Sigmoid colon (tissue), 7 donors: Measurements from ENCODE around the gene UBE2M. TPM values are rescaled to one million over a fixed set of nuclear protein-coding genes. Genes with fewer than 3 reads are reported as not detected.
A peak's percentile ranks its signal among the peaks of the same experiment; 100 is the strongest.

ENCODE experiments used
- DNase-seq: peaks from one replicate; pipeline ENCODE4 v3.0.0-alpha.2; 2019
- H3K27ac ChIP-seq, 4 donors: fragments of 200-600 bp; sonication (generic); one replicate each; pipeline ENCODE4 v1.5.1; 2016 to 2019; ENCODE audit warnings: mild to moderate bottlenecking in 1 of 4
- H3K27me3 ChIP-seq, 3 donors: fragments of 200-600 bp; sonication (generic); one replicate each; pipeline ENCODE4 v1.5.1; 2019; ENCODE audit warnings: mild to moderate bottlenecking in 1 of 3
- H3K36me3 ChIP-seq, 4 donors: fragments of 200-600 bp; sonication (generic); one replicate each; pipeline ENCODE4 v1.5.1; 2016 to 2019
- H3K4me1 ChIP-seq, 4 donors: fragments of 200-600 bp; sonication (generic); one replicate each; pipeline ENCODE4 v1.5.1; 2017 to 2019
- H3K4me3 ChIP-seq, 4 donors: fragments of 200-600 bp; sonication (generic); one replicate each; pipeline ENCODE4 v1.5.1; 2017 to 2019; ENCODE audit warnings: mild to moderate bottlenecking in 2 of 4, moderate library complexity in 1 of 4
- H3K9me3 ChIP-seq, 4 donors: fragments of 200-600 bp in 3 of 4; sonication (generic) in 3 of 4; one replicate each; pipeline versions ENCODE4 v1.5.1 to v1.6.1; 2013 to 2019
- EP300 ChIP-seq, 4 donors: sonication (generic); formaldehyde crosslinking; IDR thresholded peaks; one replicate each; pipeline ENCODE4 v1.6.1; 2017; ENCODE audit warnings: antibody characterized with exemption in 4 of 4
- POLR2A ChIP-seq, 2 donors: fragments of 450-650 bp; IDR thresholded peaks; one replicate each; pipeline ENCODE4 v1.6.1; 2016; ENCODE audit warnings: antibody characterized with exemption in 2 of 2, mild to moderate bottlenecking in 2 of 2, moderate library complexity in 2 of 2
- POLR2AphosphoS5 ChIP-seq, 4 donors: sonication (generic); formaldehyde crosslinking; IDR thresholded peaks; one replicate each; pipeline ENCODE4 v1.6.1; 2017; ENCODE audit warnings: antibody characterized with exemption in 4 of 4
- WGBS, 2 donors: extraction: QIAGEN DNeasy Blood & Tissue Kit; methylation state at CpG; one replicate each; pipeline ENCODE4 v1.1.7; 2013; 5-methylcytosine and 5-hydroxymethylcytosine counted together
- intact Hi-C: fragments of 100-400 bp; cut with DNase I; formaldehyde crosslinking; loops from one replicate; pipeline ENCODE4 v1.15.1; 2023
- polyA plus RNA-seq, 3 donors: library from polyadenylated mRNA; stranded (reverse); fragments of 200-250 nt; gene quantifications; one replicate each; pipeline ENCODE4 v1.2.3, GENCODE V29; 2013
- total RNA-seq, 4 donors: library from RNA; depleted of rRNA; stranded (reverse); fragments of >200 nt; gene quantifications; one replicate each; pipeline ENCODE4 v1.1.0, GENCODE V29; 2016
- TF ChIP-seq, protein P1 (sequence below), 4 experiments: fragments of 450-650 bp in 3 of 4; fragments of 200-600 bp in 1 of 4; IDR thresholded peaks; one replicate each; pipeline ENCODE4 v1.5.1; 2016 to 2019; ENCODE audit warnings: antibody characterized with exemption in 4 of 4, mild to moderate bottlenecking in 3 of 4, moderate library complexity in 2 of 4
- donor health status: healthy with polysubstance abuse.
- donor health status: Bipolar disorder and iron deficiency.
- donor health status: healthy.

The UBE2M gene
- total and polyA plus RNA-seq, 7 donors = 22.4 to 58.5 (median 37.5) TPM

DNA sequence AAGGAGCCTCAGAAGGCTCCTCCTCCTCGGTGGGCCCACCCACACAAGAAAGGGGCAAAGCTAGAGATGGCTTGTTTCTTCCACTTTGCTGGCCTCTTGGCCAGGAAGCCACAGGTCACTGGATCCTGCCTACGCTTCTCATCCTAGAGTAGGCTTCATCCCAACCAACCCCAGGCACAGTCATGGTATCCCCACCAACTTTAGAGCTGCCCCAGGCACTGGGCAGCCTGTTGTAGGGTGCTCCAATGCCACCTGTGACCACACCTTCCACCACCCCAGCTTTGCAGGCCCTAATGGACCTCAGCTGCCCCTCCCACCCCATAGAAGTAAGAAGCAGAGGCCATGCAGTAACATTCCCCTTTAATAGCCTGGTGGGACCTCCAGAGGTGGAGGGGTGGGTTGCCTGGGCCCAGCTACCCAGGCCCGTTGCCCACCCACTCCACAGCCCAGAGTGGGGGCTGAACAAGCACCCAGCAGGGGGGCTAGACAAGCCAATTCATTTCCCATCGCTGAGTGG, 3.0 kb downstream of the UBE2M start:
- no peaks in the 10 kb centered on the region for H3K27me3 ChIP-seq
- peak; percentile 66 for DNase-seq
- TF ChIP-seq EP300 (IDR thresholded peaks at IDR 0.05) (no peak), POLR2A (IDR thresholded peaks at IDR 0.05) (no peak), POLR2AphosphoS5 (IDR thresholded peaks at IDR 0.05) (no peak)
- TF ChIP-seq, protein P1, sequence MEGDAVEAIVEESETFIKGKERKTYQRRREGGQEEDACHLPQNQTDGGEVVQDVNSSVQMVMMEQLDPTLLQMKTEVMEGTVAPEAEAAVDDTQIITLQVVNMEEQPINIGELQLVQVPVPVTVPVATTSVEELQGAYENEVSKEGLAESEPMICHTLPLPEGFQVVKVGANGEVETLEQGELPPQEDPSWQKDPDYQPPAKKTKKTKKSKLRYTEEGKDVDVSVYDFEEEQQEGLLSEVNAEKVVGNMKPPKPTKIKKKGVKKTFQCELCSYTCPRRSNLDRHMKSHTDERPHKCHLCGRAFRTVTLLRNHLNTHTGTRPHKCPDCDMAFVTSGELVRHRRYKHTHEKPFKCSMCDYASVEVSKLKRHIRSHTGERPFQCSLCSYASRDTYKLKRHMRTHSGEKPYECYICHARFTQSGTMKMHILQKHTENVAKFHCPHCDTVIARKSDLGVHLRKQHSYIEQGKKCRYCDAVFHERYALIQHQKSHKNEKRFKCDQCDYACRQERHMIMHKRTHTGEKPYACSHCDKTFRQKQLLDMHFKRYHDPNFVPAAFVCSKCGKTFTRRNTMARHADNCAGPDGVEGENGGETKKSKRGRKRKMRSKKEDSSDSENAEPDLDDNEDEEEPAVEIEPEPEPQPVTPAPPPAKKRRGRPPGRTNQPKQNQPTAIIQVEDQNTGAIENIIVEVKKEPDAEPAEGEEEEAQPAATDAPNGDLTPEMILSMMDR (IDR thresholded peaks at IDR 0.05) = no peak
- H3K9me3 ChIP-seq = no peaks in the 10 kb centered on the region
- H3K36me3 ChIP-seq = peaks cover 30 to 45% (median 34%) of the 10 kb centered on the region in 4 donors
- intact Hi-C loops = loop anchor here (1.0 to 2.0 kb wide), 2 partner anchors 11 to 37 kb away; partner anchors contain the start of genes TRIM28 and ZBTB45
- peaks cover 0 to 57% (median 46%) of the 10 kb centered on the region in 4 donors for H3K4me1 ChIP-seq
- H3K27ac ChIP-seq = peak overlapping the region; percentile 99 to 100 (median 100)
- 45 to 53% methylated on average over 4 of the region's 4 CpGs for WGBS, 2 donors
- peak overlapping the region; percentile 44 to 86 (median 77) for H3K4me3 ChIP-seq

DNA sequence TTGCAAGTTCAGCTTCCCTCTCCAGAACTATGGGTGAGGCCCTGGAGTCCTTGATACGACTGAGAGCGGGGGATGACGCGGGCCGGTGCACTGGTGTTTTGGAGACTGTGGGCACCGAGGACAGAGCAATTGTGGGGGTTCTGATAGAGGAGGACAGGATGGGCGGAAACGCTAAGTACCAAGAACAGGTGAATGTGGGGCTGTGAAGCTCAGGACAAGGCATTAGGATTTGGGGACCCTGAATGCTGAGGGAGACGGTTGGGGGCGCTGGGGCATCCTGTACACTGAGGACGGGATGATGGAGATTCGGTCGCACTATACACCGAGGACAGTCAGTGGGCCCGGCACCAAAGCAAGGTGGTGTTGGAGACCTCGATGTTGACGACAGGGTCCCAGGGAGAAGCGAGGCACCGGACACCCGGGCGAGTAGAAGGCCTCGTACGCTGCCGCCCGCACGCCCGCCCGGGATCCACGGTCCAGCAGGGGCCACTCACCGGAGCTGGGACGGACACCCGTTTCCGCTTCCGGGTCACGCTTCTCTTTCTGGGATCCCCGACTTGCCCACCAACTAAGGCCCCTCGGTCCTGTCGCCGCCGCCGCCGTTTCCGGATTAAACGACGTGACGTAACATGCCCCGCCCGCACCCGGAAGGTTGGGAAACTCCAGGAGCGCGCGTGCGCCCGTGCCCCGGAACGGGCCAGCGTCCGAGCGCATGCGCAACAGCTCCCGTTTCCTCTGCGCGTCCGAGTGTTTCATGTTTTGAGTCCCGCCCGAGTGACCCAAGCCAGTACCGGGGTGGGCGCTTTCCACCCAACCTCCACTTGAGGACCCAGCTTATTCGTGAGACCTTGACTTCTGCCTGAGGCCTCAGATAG, 3.7 kb downstream of the UBE2M start, which contains the start of gene CHMP2A:
TSS of gene CHMP2A (minus strand) at position 612 of the 875 bp plus-strand sequence. CDS start 893 bp downstream, outside the sequence.
- peak in 1 of 4 donors; percentile 52 for TF ChIP-seq EP300 (IDR thresholded peaks at IDR 0.05)
- TF ChIP-seq POLR2AphosphoS5 (IDR thresholded peaks at IDR 0.05) = peak; percentile 81 to 95 (median 91)
- TF ChIP-seq, protein P1 (IDR thresholded peaks at IDR 0.05) = no peak
- peak; percentile 67 to 81 for TF ChIP-seq POLR2A (IDR thresholded peaks at IDR 0.05)
- WGBS, 2 donors = 0 to 1% methylated on average over 69 of the region's 69 CpGs
- peaks cover 37 to 52% (median 41%) of the 10 kb centered on the region in 4 donors for H3K36me3 ChIP-seq
- peak; percentile 100 for DNase-seq
- peaks cover 0 to 54% (median 40%) of the 10 kb centered on the region in 4 donors for H3K4me1 ChIP-seq
- H3K9me3 ChIP-seq = no peaks in the 10 kb centered on the region
- H3K27me3 ChIP-seq = no peaks in the 10 kb centered on the region
- intact Hi-C loops = loop anchor here (1.0 to 2.0 kb wide), 2 partner anchors 10 to 36 kb away; partner anchors contain the start of genes TRIM28 and ZBTB45
- peak within 1 kb of the TSS; percentile 44 to 86 (median 77) for H3K4me3 ChIP-seq
- H3K27ac ChIP-seq = peak within 1 kb of the TSS; percentile 99 to 100 (median 100)

DNA sequence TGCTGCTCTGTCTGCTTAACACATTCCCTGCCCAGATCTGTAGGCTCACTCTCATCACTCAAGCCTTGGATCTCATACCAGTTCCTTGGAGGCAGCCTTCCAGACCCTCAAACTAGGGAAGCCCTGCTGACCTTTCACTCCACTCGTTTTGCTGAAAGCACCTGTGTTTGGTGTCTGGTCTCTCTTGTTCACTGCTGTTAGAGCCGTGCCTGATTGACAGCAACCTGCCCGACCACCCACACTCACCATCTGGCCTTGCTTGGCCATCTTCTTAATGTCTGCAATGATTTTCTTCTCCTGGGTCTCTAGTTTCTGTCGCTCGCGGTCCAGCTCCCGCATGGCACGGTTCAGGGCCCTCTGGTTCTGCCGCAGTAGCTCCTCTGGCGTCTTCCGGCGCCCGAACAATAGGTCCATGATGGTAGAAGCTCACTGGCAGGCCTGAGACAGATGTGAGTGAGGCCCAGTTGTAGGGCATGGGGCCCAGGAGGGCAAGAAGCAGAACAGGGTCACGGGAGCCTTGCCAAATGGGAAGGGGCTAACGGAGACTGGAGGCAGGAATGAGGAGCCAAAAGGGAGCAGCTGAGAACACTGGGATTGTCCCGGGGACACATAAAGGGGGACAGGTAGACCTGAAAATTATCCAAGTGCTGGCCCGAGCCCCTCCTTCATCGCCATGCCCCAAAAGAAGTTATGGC, 4.5 kb downstream of the UBE2M start:
- Histone ChIP-seq H3K36me3 (peaks cover 45 to 60% (median 49%) of the 10 kb centered on the region in 4 donors), H3K9me3 (no peaks in the 10 kb centered on the region), H3K27me3 (no peaks in the 10 kb centered on the region), H3K4me1 (peaks cover 0 to 48% (median 39%) of the 10 kb centered on the region in 4 donors), H3K27ac (peak overlapping the region; percentile 99 to 100 (median 100)), H3K4me3 (peak overlapping the region; percentile 44 to 86 (median 77))
- DNase-seq = peak; percentile 69
- TF ChIP-seq POLR2AphosphoS5 (IDR thresholded peaks at IDR 0.05) (no peak), EP300 (IDR thresholded peaks at IDR 0.05) (no peak), POLR2A (IDR thresholded peaks at IDR 0.05) (no peak)
- TF ChIP-seq, protein P1 (IDR thresholded peaks at IDR 0.05) = no peak
- intact Hi-C loops = loop anchor here (2.0 kb wide), 1 partner anchor 35 kb away; the partner anchor contains the start of gene ZBTB45
- WGBS, 2 donors = 40 to 44% methylated on average over 18 of the region's 18 CpGs

DNA sequence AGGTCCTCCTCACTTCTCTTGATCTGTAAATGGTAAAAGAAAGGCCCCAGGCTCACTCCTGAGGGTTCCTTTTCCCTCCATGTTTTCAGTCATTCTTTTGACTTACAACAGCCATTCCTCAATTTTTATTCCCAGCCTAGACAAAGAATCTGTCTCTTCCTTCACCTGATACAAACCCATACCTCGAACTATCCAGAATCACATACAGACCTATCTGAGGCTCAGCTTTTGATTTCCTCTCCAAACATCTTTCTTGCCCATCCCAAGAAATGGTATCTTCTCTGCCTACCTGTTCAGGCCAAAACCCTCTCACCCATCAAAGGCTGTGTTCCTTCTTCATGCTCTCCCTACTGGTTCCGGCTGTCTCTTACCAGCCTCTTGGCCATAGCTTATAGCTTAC, 5.8 kb downstream of the UBE2M start:
- 87 to 94% methylated on average over 2 of the region's 2 CpGs for WGBS, 2 donors
- Histone ChIP-seq H3K4me1 (peaks cover 0 to 45% (median 39%) of the 10 kb centered on the region in 4 donors), H3K27me3 (no peaks in the 10 kb centered on the region), H3K27ac (peak overlapping the region in 1 of 4 donors; percentile 3), H3K36me3 (peaks cover 55 to 73% (median 62%) of the 10 kb centered on the region in 4 donors), H3K4me3 (no peak overlapping the region), H3K9me3 (no peaks in the 10 kb centered on the region)
- intact Hi-C loops = no loop called here
- no peak for TF ChIP-seq POLR2A (IDR thresholded peaks at IDR 0.05)
- DNase-seq = no peak
